VCaP (cell line): Measurements from ENCODE around the gene RLN3.
"Not testable (repeated sequence)": the region's sequence is repeated elsewhere in the genome, so short reads cannot be mapped to it uniquely, and the experiment has no call there.

ENCODE experiments used
- H3K27ac ChIP-seq: fragments of 450-650 bp; 2 replicates; pipeline ENCODE4 v1.5.1; 2017
- TF ChIP-seq, protein P1 (sequence below): fragments of 450-650 bp; conservative IDR thresholded peaks from 2 replicates; pipeline ENCODE4 v1.5.1; 2017; ENCODE audit warnings: mild to moderate bottlenecking, moderate library complexity

The RLN3 gene

DNA sequence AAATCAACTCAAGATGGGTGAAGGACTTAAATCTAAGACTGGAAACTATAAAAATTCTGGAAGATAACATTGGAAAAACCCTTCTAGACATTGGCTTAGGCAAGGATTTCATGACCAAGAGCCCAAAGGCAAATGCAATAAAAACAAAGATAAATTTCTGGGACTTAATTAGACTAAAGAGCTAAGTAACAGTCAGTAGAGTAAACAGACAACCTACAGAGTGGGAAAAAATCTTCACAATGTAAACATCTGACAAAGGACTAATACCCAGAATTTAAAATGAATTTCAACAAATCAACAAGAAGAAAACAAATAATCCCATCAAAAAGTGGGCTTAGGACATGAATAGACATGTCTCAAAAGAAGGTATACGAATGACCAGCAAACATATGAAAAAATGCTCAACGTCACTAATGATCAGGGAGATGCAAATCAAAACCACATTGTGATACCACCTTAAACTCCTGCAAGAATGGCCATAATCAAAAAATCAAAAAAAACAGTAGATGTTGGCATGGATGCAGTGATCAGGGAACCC lies 15.5 kb upstream of the RLN3 start:
- H3K27ac ChIP-seq: no peak overlapping the region
- TF ChIP-seq, protein P1, sequence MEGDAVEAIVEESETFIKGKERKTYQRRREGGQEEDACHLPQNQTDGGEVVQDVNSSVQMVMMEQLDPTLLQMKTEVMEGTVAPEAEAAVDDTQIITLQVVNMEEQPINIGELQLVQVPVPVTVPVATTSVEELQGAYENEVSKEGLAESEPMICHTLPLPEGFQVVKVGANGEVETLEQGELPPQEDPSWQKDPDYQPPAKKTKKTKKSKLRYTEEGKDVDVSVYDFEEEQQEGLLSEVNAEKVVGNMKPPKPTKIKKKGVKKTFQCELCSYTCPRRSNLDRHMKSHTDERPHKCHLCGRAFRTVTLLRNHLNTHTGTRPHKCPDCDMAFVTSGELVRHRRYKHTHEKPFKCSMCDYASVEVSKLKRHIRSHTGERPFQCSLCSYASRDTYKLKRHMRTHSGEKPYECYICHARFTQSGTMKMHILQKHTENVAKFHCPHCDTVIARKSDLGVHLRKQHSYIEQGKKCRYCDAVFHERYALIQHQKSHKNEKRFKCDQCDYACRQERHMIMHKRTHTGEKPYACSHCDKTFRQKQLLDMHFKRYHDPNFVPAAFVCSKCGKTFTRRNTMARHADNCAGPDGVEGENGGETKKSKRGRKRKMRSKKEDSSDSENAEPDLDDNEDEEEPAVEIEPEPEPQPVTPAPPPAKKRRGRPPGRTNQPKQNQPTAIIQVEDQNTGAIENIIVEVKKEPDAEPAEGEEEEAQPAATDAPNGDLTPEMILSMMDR: no peak

DNA sequence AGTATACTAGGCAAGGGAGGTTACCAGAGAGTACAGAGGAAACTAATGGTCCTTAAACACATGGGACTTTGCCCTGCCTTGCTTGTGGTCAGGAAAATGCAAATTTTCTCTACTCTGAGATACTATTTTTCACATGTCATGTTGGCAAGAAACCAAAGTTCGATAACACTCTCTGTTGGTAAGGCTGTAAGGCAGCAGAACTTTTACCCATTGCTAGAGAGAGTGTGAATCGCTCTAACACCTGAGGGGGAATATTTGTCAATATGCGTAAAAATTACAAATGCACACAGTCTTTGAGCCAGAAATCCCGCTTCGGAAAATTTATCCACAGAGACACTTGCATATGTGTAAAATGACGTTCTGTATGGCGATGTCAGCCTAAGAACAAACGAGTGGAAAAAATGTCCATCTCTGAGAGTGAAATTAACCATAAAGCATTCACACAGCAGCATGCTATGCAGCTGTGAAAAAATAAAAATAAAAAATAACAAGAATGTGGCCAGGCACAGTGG lies 12.4 kb upstream of the RLN3 start:
- TF ChIP-seq, protein P1: no peak
- H3K27ac ChIP-seq: no peak overlapping the region

GRCh38 chr19:14019100-14019499 lies 8.8 kb upstream of the RLN3 start:
- H3K27ac ChIP-seq: no peak overlapping the region
- TF ChIP-seq, protein P1: no peak

DNA sequence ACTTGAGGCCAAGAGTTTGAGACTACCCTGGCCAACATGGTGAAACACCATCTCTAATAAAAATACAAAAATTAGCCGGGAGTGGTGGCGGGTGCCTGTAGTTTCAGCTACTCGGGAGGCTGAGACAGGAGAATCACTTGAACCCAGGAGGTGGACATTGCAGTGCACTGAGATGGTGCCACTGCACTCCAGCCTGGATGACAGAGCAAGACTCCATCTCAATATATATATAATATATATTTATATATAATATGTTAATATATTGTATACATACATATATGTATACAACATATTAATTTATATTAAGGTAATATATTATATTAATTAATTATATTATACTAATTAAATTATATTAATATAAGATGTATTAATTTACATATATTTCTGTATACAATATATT lies 8.2 kb upstream of the RLN3 start:
- not testable (repeated sequence) for H3K27ac ChIP-seq

- no peak overlapping the region for H3K27ac ChIP-seq
- TF ChIP-seq, protein P1: no peak
Measured at GRCh38 chr19:14021474-14021873, 6.5 kb upstream of the RLN3 start.

GRCh38 chr19:14022469-14022868 lies 5.5 kb upstream of the RLN3 start:
- TF ChIP-seq, protein P1: no peak
- H3K27ac ChIP-seq: no peak overlapping the region

- no peak overlapping the region for H3K27ac ChIP-seq
- TF ChIP-seq, protein P1: no peak
Measured at GRCh38 chr19:14023404-14024235, 4.3 kb upstream of the RLN3 start.

GRCh38 chr19:14026652-14027192 lies 1.2 kb upstream of the RLN3 start:
- H3K27ac ChIP-seq: not testable (repeated sequence)
